ENCODE results near the gene ADGRG3. TPM values are rescaled to one million over a fixed set of nuclear protein-coding genes. Genes with fewer than 3 reads are reported as not detected.

Gene ADGRG3
- total RNA-seq, 1 experiment from 2014 or later = not detected

DNA sequence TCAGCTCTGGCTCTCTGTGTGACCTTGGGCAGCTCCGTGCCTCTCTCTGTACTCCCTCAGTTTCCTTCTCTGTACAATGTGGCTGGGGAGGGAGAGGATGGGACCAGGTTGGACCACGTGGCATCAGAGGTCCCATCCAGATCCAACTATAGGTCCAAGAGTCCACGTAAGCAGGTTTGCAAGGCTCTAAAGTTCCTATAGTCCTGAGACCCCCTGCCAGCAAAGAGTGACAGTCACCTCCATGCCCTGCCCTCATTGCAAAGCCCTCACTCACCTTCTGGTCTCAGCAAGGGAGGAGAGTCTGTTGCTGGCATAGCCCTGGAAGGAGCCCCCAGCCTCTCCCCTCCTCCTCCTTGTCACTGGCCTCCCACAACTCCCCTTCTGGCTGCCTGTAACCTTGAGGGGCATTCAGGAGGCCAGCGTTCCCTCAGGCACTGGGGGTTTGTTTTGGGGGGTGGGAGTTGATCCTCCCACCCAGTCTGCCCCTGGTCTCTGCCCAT lies 20.4 kb downstream of the ADGRG3 start:
- H3K27me3 ChIP-seq (ENCODE audit: insufficient read depth, low read depth) = no peaks in the 10 kb centered on the region
- H3K4me2 ChIP-seq = no peak overlapping the region
- TF ChIP-seq CTCF (conservative IDR thresholded peaks at IDR 0.05) = no peak
- TF ChIP-seq EZH2 (IDR thresholded peaks at IDR 0.05; ENCODE audit: low read depth) = no peak
- no peak overlapping the region for H3K27ac ChIP-seq
- intact Hi-C loops (cut with micrococcal nuclease; ENCODE audit: unreplicated experiment) = no loop called here
- H4K20me1 ChIP-seq (ENCODE audit: insufficient read depth) = no peaks in the 10 kb centered on the region
- BruUV-seq (replicated peaks) = no TSS peak
- H3F3A ChIP-seq (ENCODE audit: insufficient read depth, low read depth) = no peaks in the 10 kb centered on the region
- no peak overlapping the region for H3K4me3 ChIP-seq
- ChIA-PET POLR2A (ENCODE audit: unreplicated experiment) (no interaction called here), CTCF (no interaction called here)
- H3K4me1 ChIP-seq (replicated peaks; ENCODE audit: insufficient read depth) = no peaks in the 10 kb centered on the region
- H3K9me2 ChIP-seq (ENCODE audit: insufficient read depth) = no peaks in the 10 kb centered on the region
- no peaks in the 10 kb centered on the region for H3K9me3 ChIP-seq (ENCODE audit: insufficient read depth, low read depth)
- no peak overlapping the region for H2AFZ ChIP-seq
- no peaks in the 10 kb centered on the region for H3K36me3 ChIP-seq (ENCODE audit: low read depth)
- H3K79me2 ChIP-seq (ENCODE audit: low read depth) = no peaks in the 10 kb centered on the region
- no peak for DNase-seq

DNA sequence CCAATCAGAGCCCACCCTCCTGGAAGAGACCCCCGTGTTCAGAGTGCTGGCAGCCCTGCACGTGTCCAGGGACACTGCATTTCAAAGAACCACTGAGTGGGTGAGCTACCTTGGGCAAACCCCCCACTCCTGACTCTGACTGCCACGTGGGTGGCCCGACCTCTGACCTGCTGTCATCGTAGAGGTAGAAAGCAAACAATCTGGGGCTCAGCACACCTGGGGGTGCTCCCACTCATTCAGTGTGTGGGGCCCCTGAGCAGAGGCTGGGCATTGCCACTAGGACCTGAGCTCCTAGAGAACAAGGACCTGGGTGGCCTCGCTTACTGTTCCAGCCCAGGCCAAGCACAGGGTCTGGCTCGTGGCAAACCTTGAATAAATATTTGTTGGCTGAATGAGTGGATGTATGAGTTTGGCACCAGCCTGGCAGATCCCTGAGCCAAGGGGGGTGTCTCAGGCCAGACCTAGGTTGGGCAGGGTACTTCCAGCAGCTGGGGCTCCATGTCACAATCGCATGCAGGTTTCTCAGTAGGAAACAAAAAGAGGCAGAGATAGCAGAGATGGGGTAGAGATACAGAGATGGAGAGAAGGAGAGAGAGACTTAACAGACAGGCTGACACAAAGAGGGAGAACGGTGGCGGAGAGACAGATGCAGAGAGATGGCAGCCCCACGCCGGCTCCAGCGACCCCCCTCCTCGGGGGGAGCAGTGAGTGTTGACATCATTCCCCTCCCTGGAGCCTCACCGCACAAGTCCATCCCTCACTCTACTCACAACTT lies 21.1 kb downstream of the ADGRG3 start:
- Histone ChIP-seq H4K20me1 (ENCODE audit: insufficient read depth) (no peaks in the 10 kb centered on the region), H2AFZ (no peak overlapping the region), H3K9me3 (ENCODE audit: insufficient read depth, low read depth) (no peaks in the 10 kb centered on the region), H3K4me1 (replicated peaks; ENCODE audit: insufficient read depth) (no peaks in the 10 kb centered on the region), H3K4me2 (no peak overlapping the region), H3K36me3 (ENCODE audit: low read depth) (no peaks in the 10 kb centered on the region), H3K79me2 (ENCODE audit: low read depth) (no peaks in the 10 kb centered on the region), H3K4me3 (no peak overlapping the region), H3K27me3 (ENCODE audit: insufficient read depth, low read depth) (no peaks in the 10 kb centered on the region), H3K27ac (no peak overlapping the region), H3F3A (ENCODE audit: insufficient read depth, low read depth) (no peaks in the 10 kb centered on the region), H3K9me2 (ENCODE audit: insufficient read depth) (no peaks in the 10 kb centered on the region)
- ChIA-PET POLR2A (ENCODE audit: unreplicated experiment) (no interaction called here), CTCF (no interaction called here)
- BruUV-seq (replicated peaks) = no TSS peak
- intact Hi-C loops (cut with micrococcal nuclease; ENCODE audit: unreplicated experiment) = no loop called here
- TF ChIP-seq EZH2 (IDR thresholded peaks at IDR 0.05; ENCODE audit: low read depth) = no peak
- no peak for TF ChIP-seq CTCF (conservative IDR thresholded peaks at IDR 0.05)
- DNase-seq = no peak

- POLR2A ChIA-PET (ENCODE audit: unreplicated experiment) = no interaction called here
- H2AFZ ChIP-seq = no peak overlapping the region
- DNase-seq = peak in 1 of 2 experiments; percentile 60
- no peak overlapping the region for H3K4me3 ChIP-seq
- H3K36me3 ChIP-seq (ENCODE audit: low read depth) = no peaks in the 10 kb centered on the region
- H3K27me3 ChIP-seq (ENCODE audit: insufficient read depth, low read depth) = no peaks in the 10 kb centered on the region
- H3F3A ChIP-seq (ENCODE audit: insufficient read depth, low read depth) = no peaks in the 10 kb centered on the region
- no peaks in the 10 kb centered on the region for H3K4me1 ChIP-seq (replicated peaks; ENCODE audit: insufficient read depth)
- CTCF ChIA-PET = no interaction called here
- no peak overlapping the region for H3K4me2 ChIP-seq
- H3K79me2 ChIP-seq (ENCODE audit: low read depth) = no peaks in the 10 kb centered on the region
- no peaks in the 10 kb centered on the region for H4K20me1 ChIP-seq (ENCODE audit: insufficient read depth)
- H3K27ac ChIP-seq = no peak overlapping the region
- TF ChIP-seq CTCF (conservative IDR thresholded peaks at IDR 0.05) (no peak), EZH2 (IDR thresholded peaks at IDR 0.05; ENCODE audit: low read depth) (no peak)
- no peaks in the 10 kb centered on the region for H3K9me3 ChIP-seq (ENCODE audit: insufficient read depth, low read depth)
- no peaks in the 10 kb centered on the region for H3K9me2 ChIP-seq (ENCODE audit: insufficient read depth)
- no TSS peak for BruUV-seq (replicated peaks)
- intact Hi-C loops (cut with micrococcal nuclease; ENCODE audit: unreplicated experiment) = no loop called here
Observed at GRCh38 chr16:57689762-57690558, 21.9 kb downstream of the ADGRG3 start.

All from PC-9 (cell line).